K562 (cell line): ENCODE results near the gene ZDHHC8. TPM values are rescaled to one million over a fixed set of nuclear protein-coding genes. Genes with fewer than 3 reads are reported as not detected.

ENCODE experiments used
- ADNP ChIP-seq: fragments of 200-800 bp; sonication (Bioruptor generic); IDR thresholded peaks from 2 replicates; pipeline ENCODE4 v1.6.1; 2016; ENCODE audit warnings: missing genetic modification characterization, missing compliant biosample characterization
- ARID1B ChIP-seq: fragments of 450-650 bp; IDR thresholded peaks from 2 replicates; pipeline ENCODE4 v1.6.1; 2016; ENCODE audit warnings: antibody characterized with exemption, mild to moderate bottlenecking, inconsistent platforms
- CHD1 ChIP-seq: fragments of 200-600 bp; sonication (generic); IDR thresholded peaks from one replicate; pipeline ENCODE4 v1.6.1; 2012; ENCODE audit warnings: mild to moderate bottlenecking, moderate library complexity, low read length, inconsistent platforms
- EZH2 ChIP-seq: IDR thresholded peaks from 2 replicates; pipeline ENCODE4 v1.6.1; 2012; ENCODE audit warnings: low read depth, mild to moderate bottlenecking, inconsistent platforms, low read length, borderline replicate concordance
- FOXJ3 ChIP-seq: sonication (generic); formaldehyde crosslinking; IDR thresholded peaks from 2 replicates; pipeline ENCODE4 v1.4.0; 2020; ENCODE audit warnings: mild to moderate bottlenecking, missing genetic modification reagents
- FOXK2 ChIP-seq, 2 experiments: fragments of 450-650 bp; IDR thresholded peaks in 1 of 2; conservative IDR thresholded peaks in 1 of 2; 2 replicates each; pipeline ENCODE4 v1.6.1; 2016; ENCODE audit warnings: low read depth in 2 of 2, mild to moderate bottlenecking in 1 of 2
- HNRNPL ChIP-seq: fragments of 200-400 bp; formaldehyde crosslinking; IDR thresholded peaks from 2 replicates; pipeline ENCODE4 v1.6.1; 2017; ENCODE audit warnings: low read depth, mild to moderate bottlenecking, low read length
- LCOR ChIP-seq: sonication (generic); formaldehyde crosslinking; IDR thresholded peaks from 2 replicates; pipeline ENCODE4 v1.8.0; 2022; ENCODE audit warnings: mild to moderate bottlenecking, missing genetic modification reagents
- MTA3 ChIP-seq: fragments of 450-650 bp; formaldehyde crosslinking; IDR thresholded peaks from 2 replicates; pipeline ENCODE4 v1.6.1; 2017; ENCODE audit warnings: mild to moderate bottlenecking, borderline replicate concordance
- MYBL2 ChIP-seq, 2 experiments: fragments of 450-650 bp in 1 of 2; sonication (generic) in 1 of 2; formaldehyde crosslinking in 1 of 2; IDR thresholded peaks; 2 replicates each; pipeline versions ENCODE4 v1.6.1 to v1.8.1; 2017 to 2022; ENCODE audit warnings: borderline replicate concordance in 1 of 2, inconsistent platforms in 1 of 2, low read depth in 1 of 2, mild to moderate bottlenecking in 1 of 2, missing genetic modification reagents in 1 of 2, moderate library complexity in 1 of 2
- NEUROD1 ChIP-seq: fragments of 150-350 bp; IDR thresholded peaks from 2 replicates; pipeline ENCODE4 v1.6.1; 2014; ENCODE audit warnings: borderline replicate concordance, low read length, low read depth; ENCODE audit not compliant: partially characterized antibody
- NR2C2 ChIP-seq, 2 experiments: fragments of 200-800 bp in 1 of 2; sonication (Bioruptor generic) in 1 of 2; sonication (generic) in 1 of 2; formaldehyde crosslinking in 1 of 2; IDR thresholded peaks; 2 replicates each; pipeline versions ENCODE4 v1.6.1 to v1.8.0; 2016 to 2022; ENCODE audit warnings: mild to moderate bottlenecking in 1 of 2, missing compliant biosample characterization in 1 of 2, missing genetic modification characterization in 1 of 2, missing genetic modification reagents in 1 of 2
- PML ChIP-seq: IDR thresholded peaks from 2 replicates; pipeline ENCODE4 v1.6.1; 2012; ENCODE audit warnings: low read length, inconsistent platforms
- POLR2H ChIP-seq: IDR thresholded peaks from 2 replicates; pipeline ENCODE4 v1.6.1; 2016; ENCODE audit warnings: missing genetic modification characterization, low read depth, mild to moderate bottlenecking, control low read depth, missing compliant biosample characterization, moderate library complexity
- POLR3A ChIP-seq: IDR thresholded peaks from 2 replicates; pipeline ENCODE4 v1.6.1; 2011; ENCODE audit warnings: borderline replicate concordance, mild to moderate bottlenecking, moderate library complexity; ENCODE audit not compliant: insufficient read length, insufficient read depth; ENCODE audit errors: extremely low read depth
- RBM22 ChIP-seq: fragments of 200-400 bp; formaldehyde crosslinking; IDR thresholded peaks from 2 replicates; pipeline ENCODE4 v1.6.1; 2018; ENCODE audit warnings: low read length, low read depth; ENCODE audit not compliant: poor library complexity, severe bottlenecking
- SIX5 ChIP-seq, 2 experiments: IDR thresholded peaks; 2 replicates each; pipeline ENCODE4 v1.6.1; 2011; ENCODE audit warnings: low read length in 2 of 2, borderline replicate concordance in 1 of 2, low read depth in 1 of 2, mild to moderate bottlenecking in 1 of 2, moderate library complexity in 1 of 2; ENCODE audit not compliant: insufficient read depth in 1 of 2
- SMARCB1 ChIP-seq: IDR thresholded peaks from 2 replicates; pipeline ENCODE4 v1.6.1; 2011; ENCODE audit warnings: improper control_type of control experiment, low read depth; ENCODE audit not compliant: insufficient read length
- SMARCC2 ChIP-seq: fragments of 450-650 bp; IDR thresholded peaks from 2 replicates; pipeline ENCODE4 v1.6.1; 2017; ENCODE audit warnings: antibody characterized with exemption, moderate library complexity, mild to moderate bottlenecking, low read depth
- SNIP1 ChIP-seq: fragments of 450-650 bp; IDR thresholded peaks from 2 replicates; pipeline ENCODE4 v1.7.1; 2017; ENCODE audit warnings: low read depth, mild to moderate bottlenecking
- THAP12 ChIP-seq: fragments of 250-450 bp; sonication (Bioruptor Pico); IDR thresholded peaks from 2 replicates; pipeline ENCODE4 v1.9.0; 2021; ENCODE audit warnings: mild to moderate bottlenecking, inconsistent platforms
- ZBTB1 ChIP-seq: sonication (generic); formaldehyde crosslinking; IDR thresholded peaks from 2 replicates; pipeline ENCODE4 v1.8.1; 2023; ENCODE audit warnings: missing genetic modification reagents, low read depth, mild to moderate bottlenecking, borderline replicate concordance
- ZNF449 ChIP-seq: fragments of 250-450 bp; sonication (Bioruptor Pico); IDR thresholded peaks from 2 replicates; pipeline ENCODE4 v1.8.0; 2022; ENCODE audit warnings: moderate library complexity, mild to moderate bottlenecking, inconsistent platforms
- polyA plus RNA-seq, 8 experiments: library from polyadenylated mRNA; depleted of rRNA in 4 of 8; stranded (reverse) in 5 of 8; unstranded in 3 of 8; fragments of >200 nt; fragmentation: Nextera tagmentation in 2 of 8; fragmentation: Illumina TruSeq in 1 of 8; extraction: Ambion mirVana in 2 of 8; extraction: Trizol in 1 of 8; gene quantifications; 2 replicates each; pipeline versions ENCODE4 v1.2.1 to v1.2.3, GENCODE V29; 2011 to 2014; ENCODE audit warnings: inconsistent platforms in 1 of 8, missing spikeins in 1 of 8
- total RNA-seq, 7 experiments: library from RNA; depleted of rRNA in 6 of 7; stranded (reverse); fragments of >200 nt in 6 of 7; fragmentation: Illumina TruSeq in 2 of 7; extraction: Trizol in 2 of 7; gene quantifications; 2 replicates each; pipeline versions ENCODE4 v1.2.1 to v1.2.3, GENCODE V29; 2011 to 2021; ENCODE audit warnings: low replicate concordance in 1 of 7

Gene ZDHHC8
- total and polyA plus RNA-seq, 9 of the 15 experiments (the other 6 are each of a cell fraction or from before 2014, with no cell fraction given), result 0.04 to 109 (median 16.4) TPM

GRCh38 chr22:20083157-20083890, 48.3 kb upstream of the ZDHHC8 start (continued):
- TF ChIP-seq HNRNPL (no peak), SMARCB1 (no peak), POLR3A (no peak), MTA3 (no peak), POLR2H (tag) (no peak), FOXK2 (conservative IDR thresholded peaks at IDR 0.05 in 1 of 2, IDR thresholded peaks at IDR 0.05 in 1 of 2; ENCODE audit: low read depth in 2 of 2) (no peak), THAP12 (CRISPR knock-in tag) (peak; percentile 41; the same call in 1 of the 2 replicates), MYBL2 (IDR thresholded peaks at IDR 0.05; ENCODE audit: low read depth) (no peak), MYBL2 (CRISPR knock-in tag; IDR thresholded peaks at IDR 0.05; ENCODE audit: borderline replicate concordance) (no peak), CHD1 (no peak), LCOR (CRISPR knock-in tag) (no peak), SIX5 (IDR thresholded peaks at IDR 0.05; ENCODE audit: borderline replicate concordance in 1 of 2, insufficient read depth in 1 of 2, low read depth in 1 of 2, low read length in 2 of 2) (no peak), ARID1B (no peak), FOXJ3 (CRISPR knock-in tag) (no peak), SNIP1 (no peak), NR2C2 (CRISPR knock-in tag; IDR thresholded peaks at IDR 0.05) (no peak), NR2C2 (tag; IDR thresholded peaks at IDR 0.05) (no peak), RBM22 (no peak), PML (no peak), ADNP (tag) (no peak), SMARCC2 (no peak), NEUROD1 (no peak), ZBTB1 (CRISPR knock-in tag) (no peak), EZH2 (no peak), ZNF449 (CRISPR knock-in tag) (no peak)
